NOMO-1 treated with DMSO at 0.1 percent for 48 hours (cell line): ENCODE measurements around the gene NR1I2.

ENCODE experiments used
- DNase-seq: peaks from one replicate; lab custom pipeline; 2025; ENCODE audit not compliant: unreplicated experiment; lab: John Stamatoyannopoulos, UW

The NR1I2 gene

GRCh38 chr3:119817583-119818363 is 35.9 kb downstream of the NR1I2 start:
- DNase-seq: no peak

GRCh38 chr3:119818937-119819336 is 37.0 kb downstream of the NR1I2 start:
- DNase-seq: no peak

- no peak for DNase-seq
These were observed 37.9 kb downstream of the NR1I2 start for GRCh38 chr3:119819806-119820205.

- no peak for DNase-seq
These were observed 43.9 kb downstream of the NR1I2 start for GRCh38 chr3:119825820-119826219.

- no peak for DNase-seq
These were observed 45.1 kb downstream of the NR1I2 start for GRCh38 chr3:119826711-119827608.

- no peak for DNase-seq
These were observed 47.5 kb downstream of the NR1I2 start for GRCh38 chr3:119829420-119829819.

- no peak for DNase-seq
These were observed 49.1 kb downstream of the NR1I2 start for GRCh38 chr3:119831022-119831421.

- DNase-seq: no peak
These were observed 50.1 kb downstream of the NR1I2 start for GRCh38 chr3:119831941-119832371.

- peak; percentile 7 for DNase-seq
These were observed 53.0 kb downstream of the NR1I2 start for GRCh38 chr3:119834754-119835370.

- DNase-seq: peak; percentile 15
These were observed 53.7 kb downstream of the NR1I2 start for GRCh38 chr3:119835556-119835955.

GRCh38 chr3:119841808-119842471 is 60.0 kb downstream of the NR1I2 start:
- DNase-seq: no peak

- DNase-seq: no peak
These were observed 67.2 kb downstream of the NR1I2 start for GRCh38 chr3:119849126-119849525.

- no peak for DNase-seq
These were observed 74.8 kb downstream of the NR1I2 start for GRCh38 chr3:119856695-119857094.

- no peak for DNase-seq
These were observed 77.1 kb downstream of the NR1I2 start for GRCh38 chr3:119858957-119859356.

- DNase-seq: no peak
These were observed 77.8 kb downstream of the NR1I2 start for GRCh38 chr3:119859728-119860127.

- DNase-seq: no peak
These were observed 79.8 kb downstream of the NR1I2 start for GRCh38 chr3:119861681-119862080.

GRCh38 chr3:119862616-119863015 is 80.7 kb downstream of the NR1I2 start:
- DNase-seq: no peak

GRCh38 chr3:119864476-119864875 is 82.6 kb downstream of the NR1I2 start:
- DNase-seq: no peak
